GM19043 (cell line): ENCODE data around the gene EIF3B.
"Not testable (repeated sequence)": the region's sequence is repeated elsewhere in the genome, so short reads cannot be mapped to it uniquely, and the experiment has no call there.

ENCODE experiments used
- ATAC-seq: cut with Tn5 transposase; IDR thresholded peaks from one replicate; pipeline ENCODE4 v1.9.1; 2021; ENCODE audit warnings: low read depth; ENCODE audit not compliant: unreplicated experiment

Gene EIF3B

DNA sequence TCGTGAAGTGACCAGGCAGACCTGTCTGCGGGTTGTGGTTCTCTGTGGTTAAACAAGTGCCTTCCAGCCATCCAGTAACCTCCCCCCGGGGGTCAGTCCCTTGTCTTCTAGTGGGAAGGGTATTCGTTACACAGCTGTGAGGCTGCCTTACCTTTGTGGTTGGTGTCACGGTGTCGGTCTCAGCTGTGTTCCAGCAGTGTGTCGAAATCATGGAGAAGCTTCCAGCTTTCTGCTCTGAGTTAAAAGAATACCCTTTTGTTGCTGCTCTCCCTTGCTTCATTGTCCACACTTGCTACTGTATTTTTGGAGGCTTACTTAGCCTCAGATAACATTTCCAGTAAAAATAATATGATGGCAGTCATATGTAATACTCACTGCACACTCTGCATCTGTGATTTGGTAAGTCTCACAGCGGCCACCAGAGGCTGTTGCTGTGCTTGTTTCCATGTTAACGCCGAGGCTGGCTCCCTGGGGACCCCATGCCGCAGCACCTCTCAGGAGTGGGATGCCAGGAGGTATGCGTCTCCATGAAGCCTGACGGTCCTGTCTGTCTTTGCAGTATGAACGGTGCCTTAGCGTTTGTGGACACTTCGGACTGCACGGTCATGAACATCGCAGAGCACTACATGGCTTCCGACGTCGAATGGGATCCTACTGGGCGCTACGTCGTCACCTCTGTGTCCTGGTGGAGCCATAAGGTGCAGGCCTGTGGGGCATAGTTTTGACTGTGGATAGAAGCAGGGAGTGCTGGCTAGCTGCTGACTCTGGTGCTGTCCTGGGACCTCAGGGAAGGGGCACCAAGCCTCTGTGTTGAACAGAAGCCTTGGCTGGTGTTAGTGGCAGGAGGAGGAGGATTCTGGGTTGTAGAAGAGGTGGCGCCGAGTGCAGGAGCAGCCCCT lies 20.5 kb downstream of the EIF3B start:
- ATAC-seq = no peak

- ATAC-seq = no peak
Measured at GRCh38 chr7:2376351-2377154, 21.9 kb downstream of the EIF3B start.

DNA sequence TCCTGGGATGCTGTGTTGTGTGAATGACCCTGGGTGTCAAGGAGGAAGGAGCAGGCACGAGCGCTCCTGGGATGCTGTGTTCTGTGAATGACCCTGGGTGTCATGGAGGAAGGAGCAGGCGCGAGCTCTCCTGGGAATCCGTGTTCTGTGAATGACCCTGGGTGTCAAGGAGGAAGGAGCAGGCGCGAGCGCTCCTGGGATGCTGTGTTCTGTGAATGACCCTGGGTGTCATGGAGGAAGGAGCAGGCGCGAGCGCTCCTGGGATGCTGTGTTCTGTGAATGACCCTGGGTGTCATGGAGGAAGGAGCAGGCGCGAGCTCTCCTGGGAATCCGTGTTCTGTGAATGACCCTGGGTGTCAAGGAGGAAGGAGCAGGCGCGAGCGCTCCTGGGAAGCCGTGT lies 22.9 kb downstream of the EIF3B start:
- ATAC-seq = not testable (repeated sequence)

DNA sequence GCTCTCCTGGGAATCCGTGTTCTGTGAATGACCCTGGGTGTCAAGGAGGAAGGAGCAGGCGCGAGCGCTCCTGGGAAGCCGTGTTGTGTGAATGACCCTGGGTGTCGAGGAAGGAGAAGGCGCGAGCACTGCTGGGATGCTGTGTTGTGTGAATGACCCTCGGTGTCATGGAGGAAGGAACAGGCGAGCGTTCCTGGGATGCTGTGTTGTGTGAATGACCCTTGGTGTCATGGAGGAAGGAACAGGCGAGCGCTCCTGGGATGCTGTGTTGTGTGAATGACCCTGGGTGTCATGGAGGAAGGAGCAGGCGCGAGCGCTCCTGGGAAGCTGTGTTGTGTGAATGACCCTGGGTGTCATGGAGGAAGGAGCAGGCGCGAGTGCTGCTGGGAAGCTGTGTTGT lies 23.5 kb downstream of the EIF3B start:
- ATAC-seq = not testable (repeated sequence)

GRCh38 chr7:2379161-2379560 lies 24.5 kb downstream of the EIF3B start:
- ATAC-seq = no peak

GRCh38 chr7:2379821-2380450 lies 25.3 kb downstream of the EIF3B start:
- ATAC-seq = no peak

- ATAC-seq = no peak
Measured at GRCh38 chr7:2380461-2380860, 25.8 kb downstream of the EIF3B start.

- no peak for ATAC-seq
Measured at GRCh38 chr7:2381227-2381626, 26.6 kb downstream of the EIF3B start.

DNA sequence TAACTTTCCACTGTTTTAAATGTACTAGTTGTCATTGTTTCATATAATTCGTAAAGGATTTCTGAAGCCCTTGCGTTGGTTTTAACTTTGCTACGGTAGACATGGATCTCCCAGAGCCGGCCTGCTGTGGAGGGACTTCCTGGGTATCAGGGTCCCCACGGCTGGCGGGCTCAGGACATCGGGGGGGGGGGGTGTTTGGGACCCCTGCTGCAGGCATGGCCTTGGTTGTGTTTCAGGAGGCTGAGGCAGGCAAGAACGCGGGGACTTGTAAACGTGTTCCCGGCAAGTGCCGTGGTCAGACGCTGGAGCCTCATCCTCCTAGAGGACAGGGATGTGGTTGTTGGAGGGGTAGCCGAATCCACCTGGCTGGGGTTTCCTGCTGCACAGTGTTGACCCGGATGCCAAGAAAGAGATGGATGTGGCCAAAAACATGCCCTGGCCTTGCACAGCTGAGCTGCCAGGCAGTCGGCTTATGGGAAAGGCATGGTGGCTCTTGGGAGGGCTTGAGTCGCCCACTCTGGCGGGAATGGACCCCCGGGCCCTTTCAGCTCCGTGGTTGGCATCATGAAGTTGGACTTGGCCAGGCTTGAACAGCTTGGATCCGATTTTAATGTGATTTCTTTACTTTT lies 27.4 kb downstream of the EIF3B start:
- ATAC-seq = no peak

DNA sequence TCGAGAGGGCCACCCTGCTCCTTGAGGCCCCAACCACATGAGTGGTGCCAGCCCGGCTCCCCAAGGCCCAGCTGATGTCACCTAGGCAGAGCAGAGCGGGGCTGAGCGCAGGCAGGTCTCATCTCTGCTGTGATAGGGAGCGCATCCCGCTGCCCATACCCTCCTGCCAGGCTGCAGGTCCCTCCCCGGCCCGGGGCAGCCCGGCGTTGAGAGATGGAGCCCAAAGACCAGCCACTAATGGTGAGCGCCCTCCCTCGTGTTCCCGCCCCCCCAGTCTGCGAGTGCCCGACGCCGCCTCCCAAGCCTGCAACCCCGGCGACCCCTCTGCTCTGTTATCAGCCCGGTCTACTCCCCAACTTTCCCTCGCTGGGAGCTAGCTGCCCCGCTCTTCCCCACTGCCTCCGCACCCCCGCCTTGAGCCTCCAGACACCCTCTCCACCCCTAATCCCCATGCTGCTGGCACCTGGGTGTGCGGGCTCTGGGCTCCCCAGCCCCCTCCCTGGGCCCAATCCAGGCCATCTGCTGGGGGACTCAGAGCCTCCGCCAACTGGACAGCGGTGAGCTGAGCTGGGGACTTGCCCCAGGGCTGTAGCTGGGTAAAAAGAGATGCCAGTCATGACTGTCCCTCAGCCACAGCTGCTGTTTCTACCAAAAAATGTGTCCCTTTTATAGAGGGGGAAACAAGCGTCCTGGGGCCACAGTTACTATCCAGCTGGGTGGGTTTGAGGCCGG lies 29.1 kb downstream of the EIF3B start:
- ATAC-seq = no peak

DNA sequence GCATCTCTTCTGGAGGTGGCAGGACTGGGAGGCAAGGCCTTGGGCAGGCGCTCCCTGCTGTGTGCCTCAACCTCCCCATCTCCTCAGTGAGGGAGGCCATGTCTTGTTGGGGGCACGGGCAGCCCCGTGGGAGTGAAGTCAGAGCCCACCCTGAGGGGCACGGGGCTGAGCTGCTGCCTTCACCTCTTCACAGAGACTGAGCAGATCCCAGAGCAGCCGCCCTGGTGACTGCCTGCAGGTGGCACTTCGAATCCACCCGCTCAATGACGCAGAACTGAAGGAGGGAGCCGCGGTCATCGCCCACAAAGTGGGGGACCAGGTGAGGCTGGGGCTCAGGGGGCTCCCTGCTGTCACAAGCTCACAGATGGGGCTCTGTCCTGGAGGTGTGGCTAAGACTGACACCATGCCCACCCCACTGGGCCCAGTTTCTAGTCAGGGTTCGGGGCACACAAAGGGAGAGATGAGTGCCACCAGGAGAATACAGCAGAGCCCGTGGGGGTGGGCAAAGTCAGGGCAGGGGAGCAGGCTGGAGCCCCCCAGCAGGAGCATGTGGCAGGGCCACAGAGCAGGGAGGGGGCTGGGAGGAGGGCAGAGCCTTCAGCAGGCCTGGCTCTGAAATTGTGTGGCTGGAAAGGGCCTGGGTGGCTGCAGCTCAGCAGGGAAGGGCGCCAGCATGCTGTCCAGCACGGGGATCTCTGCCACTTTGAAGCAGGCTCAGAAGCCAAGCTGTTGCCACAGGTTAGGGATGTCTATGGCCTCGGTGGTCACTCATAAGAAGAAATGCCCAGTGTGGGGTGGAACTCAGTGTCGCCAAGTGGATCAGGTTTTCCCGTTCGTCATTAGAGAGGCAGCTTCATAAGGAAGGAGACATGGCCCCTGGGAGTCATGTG lies 30.0 kb downstream of the EIF3B start:
- ATAC-seq = no peak

- ATAC-seq = not testable (repeated sequence)
Measured at GRCh38 chr7:2386122-2386521, 31.5 kb downstream of the EIF3B start.

GRCh38 chr7:2386964-2387669 lies 32.5 kb downstream of the EIF3B start:
- ATAC-seq = no peak

- no peak for ATAC-seq
Measured at GRCh38 chr7:2387897-2388636, 33.4 kb downstream of the EIF3B start.

- no peak for ATAC-seq
Measured at GRCh38 chr7:2388637-2388954, 34.0 kb downstream of the EIF3B start.

DNA sequence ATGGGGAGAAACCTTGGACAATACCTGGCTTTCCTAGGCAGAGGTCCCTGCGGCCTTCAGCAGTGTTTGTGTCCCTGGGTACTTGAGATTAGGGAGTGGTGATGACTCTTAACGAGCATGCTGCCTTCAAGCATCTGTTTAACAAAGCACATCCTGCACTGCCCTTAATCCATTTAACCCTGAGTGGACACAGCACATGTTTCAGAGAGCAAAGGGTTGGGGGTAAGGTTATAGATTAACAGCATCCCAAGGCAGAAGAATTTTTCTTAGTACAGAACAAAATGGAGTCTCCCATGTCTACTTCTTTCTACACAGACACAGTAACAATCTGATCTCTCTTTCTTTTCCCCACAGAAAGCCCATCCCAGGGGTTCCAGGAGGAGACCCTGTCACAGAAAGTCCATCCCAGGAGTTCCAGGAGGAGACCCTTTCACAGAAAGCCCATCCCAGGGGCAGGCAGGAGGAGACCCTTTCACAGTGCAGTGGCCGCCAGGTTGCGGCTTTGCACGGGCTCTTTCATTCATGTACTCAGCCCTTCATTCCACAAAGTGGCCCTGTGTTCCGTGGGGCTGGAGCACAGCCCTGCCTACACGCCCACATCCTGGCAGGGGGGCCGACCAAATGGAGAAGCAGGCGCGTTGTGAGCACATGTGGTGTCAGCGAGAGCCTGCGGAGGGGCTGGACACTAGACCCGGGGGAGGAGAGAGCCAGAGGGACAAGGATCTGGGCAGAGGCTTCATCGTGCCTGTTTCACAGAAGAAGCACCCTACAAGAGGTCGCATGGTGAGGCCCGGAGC lies 35.6 kb downstream of the EIF3B start:
- not testable (repeated sequence) for ATAC-seq

GRCh38 chr7:2393706-2394105 lies 39.1 kb downstream of the EIF3B start:
- ATAC-seq = no peak
